HG03442 (cell line): Measurements from ENCODE around the gene ZNF74.
"Not testable (repeated sequence)": the region's sequence is repeated elsewhere in the genome, so short reads cannot be mapped to it uniquely, and the experiment has no call there.

Source experiments
- ATAC-seq: cut with Tn5 transposase; IDR thresholded peaks from one replicate; pipeline ENCODE4 v1.9.1; 2021; ENCODE audit warnings: mild to moderate bottlenecking, moderate library complexity; ENCODE audit not compliant: unreplicated experiment

Gene ZNF74

GRCh38 chr22:20441631-20442484, 47.9 kb downstream of the ZNF74 start:
- no peak for ATAC-seq

- ATAC-seq: no peak
Observed at GRCh38 chr22:20442485-20443284, 48.7 kb downstream of the ZNF74 start.

GRCh38 chr22:20444325-20444724, 50.4 kb downstream of the ZNF74 start:
- no peak for ATAC-seq

- ATAC-seq: no peak
Observed at GRCh38 chr22:20446383-20446970, 52.5 kb downstream of the ZNF74 start.

GRCh38 chr22:20448630-20449029, 54.7 kb downstream of the ZNF74 start:
- no peak for ATAC-seq

- ATAC-seq: no peak
Observed at GRCh38 chr22:20449819-20450550, 56.0 kb downstream of the ZNF74 start.

GRCh38 chr22:20450551-20450906, 56.6 kb downstream of the ZNF74 start:
- no peak for ATAC-seq

- not testable (repeated sequence) for ATAC-seq
Observed at GRCh38 chr22:20451129-20451778, 57.3 kb downstream of the ZNF74 start.

- no peak for ATAC-seq
Observed at GRCh38 chr22:20451920-20452319, 58.0 kb downstream of the ZNF74 start.

GRCh38 chr22:20453222-20453621, 59.3 kb downstream of the ZNF74 start:
- no peak for ATAC-seq

GRCh38 chr22:20455709-20456063, 61.7 kb downstream of the ZNF74 start:
- ATAC-seq: no peak

GRCh38 chr22:20456064-20456721, 62.2 kb downstream of the ZNF74 start:
- no peak for ATAC-seq

- ATAC-seq: no peak
Observed at GRCh38 chr22:20456722-20457076, 62.7 kb downstream of the ZNF74 start.

GRCh38 chr22:20457506-20458240, 63.7 kb downstream of the ZNF74 start:
- ATAC-seq: no peak
